ENCODE measurements around the gene P2RY6.

Gene P2RY6

DNA sequence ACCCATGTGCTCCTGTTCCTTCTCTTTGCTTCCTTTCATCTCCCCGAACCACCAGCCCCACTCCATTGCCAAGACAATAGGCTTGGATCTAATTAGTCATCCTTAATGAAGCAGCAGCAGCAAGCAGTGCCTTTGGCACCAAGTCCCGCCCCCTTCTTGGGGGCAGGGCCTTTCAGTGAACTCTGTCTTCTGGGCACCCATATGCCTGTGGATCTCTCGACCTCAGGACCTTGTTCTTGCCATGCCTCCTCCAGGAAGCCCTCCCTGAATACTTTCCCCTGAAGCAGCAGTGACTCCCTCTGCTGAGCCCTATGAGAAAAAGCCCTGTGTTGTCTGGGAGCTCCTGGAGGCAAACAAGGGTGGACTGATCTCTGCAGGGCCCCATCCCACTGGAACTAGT, 68.0 kb downstream of the P2RY6 start:
- no peak for DNase-seq

DNA sequence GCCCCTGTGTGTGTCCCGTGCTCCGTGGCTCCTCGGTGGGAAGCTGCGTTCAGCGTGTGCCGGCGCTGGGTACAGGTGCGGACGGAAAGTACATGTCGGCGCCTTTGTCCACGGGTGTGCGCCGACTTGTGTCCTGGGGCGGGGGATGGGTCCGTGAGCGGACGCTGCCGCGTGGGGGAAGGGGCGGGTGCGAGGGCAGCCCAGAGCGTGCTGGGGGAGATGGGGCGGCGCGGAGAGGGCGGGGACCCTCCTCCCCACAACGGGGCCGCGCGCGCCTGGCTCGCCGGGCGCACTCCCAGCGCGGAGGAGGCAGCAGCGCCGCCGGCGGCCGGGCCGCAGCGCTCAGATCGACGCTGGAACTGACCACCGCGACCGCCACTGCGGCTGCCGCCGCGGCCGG, 70.5 kb downstream of the P2RY6 start:
- DNase-seq = no peak

DNA sequence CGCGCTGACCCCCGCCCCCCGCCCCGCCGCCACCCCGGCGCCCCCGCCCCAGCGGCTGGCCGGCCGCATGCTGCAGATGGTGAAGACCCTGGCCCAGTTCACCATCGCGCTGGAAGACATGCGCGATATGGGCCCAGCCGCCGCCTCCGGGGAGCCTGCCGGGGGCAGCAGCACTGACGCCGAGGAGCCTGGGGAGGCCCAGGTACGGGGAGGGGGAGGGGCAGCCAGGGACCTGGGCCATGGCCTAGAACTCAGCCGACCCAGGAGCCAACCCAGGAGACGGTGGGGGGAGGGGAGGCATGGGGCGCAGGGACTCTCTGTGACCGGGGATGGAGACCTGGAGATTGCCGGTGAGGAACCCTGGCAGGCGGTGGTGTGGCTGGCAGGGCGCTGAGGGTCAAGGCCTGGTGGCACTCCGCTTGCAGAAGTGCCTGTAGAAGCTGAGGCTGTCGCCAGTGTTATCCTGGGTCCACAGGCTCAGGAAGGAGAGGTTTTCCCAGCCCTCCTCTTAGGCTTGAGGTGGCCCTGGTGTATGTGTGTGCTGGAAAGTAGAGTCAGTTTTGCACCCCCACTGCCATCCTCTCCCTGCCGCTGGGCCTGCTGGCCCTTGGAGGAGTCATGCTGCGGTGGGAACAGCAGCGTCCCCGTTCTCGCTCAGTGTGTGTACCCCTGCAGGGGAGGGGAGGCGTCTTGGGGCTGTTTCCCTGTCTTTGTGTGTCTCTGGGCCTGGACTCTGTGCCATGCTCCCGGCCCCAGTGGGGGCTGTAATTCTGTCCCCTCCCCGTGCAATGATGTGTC, 71.1 kb downstream of the P2RY6 start:
- DNase-seq = no peak

DNA sequence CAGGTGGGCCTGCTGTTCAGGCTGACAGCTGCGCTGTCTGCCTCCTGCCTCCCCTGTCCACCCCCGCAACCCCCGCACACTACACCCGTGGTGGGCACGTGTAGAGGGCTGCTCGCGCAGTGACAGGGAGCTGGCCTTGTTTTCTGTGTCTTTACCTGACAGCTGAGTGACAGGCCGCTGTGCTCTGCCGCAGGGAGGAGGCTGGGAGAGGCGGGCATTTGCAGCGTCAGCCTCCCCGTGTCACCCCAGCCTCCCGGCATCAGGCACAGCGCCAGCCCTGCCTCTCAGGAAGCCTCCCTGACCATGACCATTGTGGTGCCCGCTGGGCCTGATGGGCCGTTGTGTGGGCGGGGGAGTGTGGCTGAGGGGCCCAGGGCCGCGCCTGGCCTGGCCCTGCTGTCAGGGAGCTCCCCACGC, 72.1 kb downstream of the P2RY6 start:
- DNase-seq = no peak

DNA sequence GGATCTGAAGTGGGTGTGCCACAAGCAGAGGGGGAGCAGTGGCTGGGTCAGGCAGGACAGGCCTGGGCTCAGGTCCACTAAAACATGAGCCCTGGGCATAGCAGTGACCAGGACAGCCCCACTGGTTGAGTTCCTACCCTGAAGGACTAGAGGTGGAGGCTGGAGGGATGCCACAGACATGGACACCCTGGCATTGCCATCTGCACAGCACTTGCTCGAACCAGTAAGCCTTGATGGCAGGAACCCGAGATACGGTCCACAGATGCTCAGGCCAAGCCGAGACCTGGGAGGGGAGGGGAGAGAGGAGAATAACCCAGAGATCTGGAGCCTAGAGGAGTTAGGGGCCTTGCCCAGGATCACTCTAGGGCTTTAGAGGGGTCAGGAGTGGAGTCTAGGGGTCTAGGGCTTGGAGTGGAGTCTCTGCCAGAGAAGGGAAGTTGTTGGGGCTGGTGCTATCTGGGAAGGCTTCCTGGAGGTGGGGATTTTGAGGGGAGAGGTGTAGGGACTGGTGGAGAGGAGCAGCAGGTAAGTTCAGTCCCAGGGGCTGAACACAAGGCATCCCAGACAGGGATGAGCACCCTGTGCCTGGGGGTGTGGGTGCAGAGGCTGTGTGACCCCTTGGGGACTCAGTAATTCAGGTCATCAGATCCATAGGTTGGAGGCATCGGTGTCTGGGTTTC, 73.5 kb downstream of the P2RY6 start:
- no peak for DNase-seq

DNA sequence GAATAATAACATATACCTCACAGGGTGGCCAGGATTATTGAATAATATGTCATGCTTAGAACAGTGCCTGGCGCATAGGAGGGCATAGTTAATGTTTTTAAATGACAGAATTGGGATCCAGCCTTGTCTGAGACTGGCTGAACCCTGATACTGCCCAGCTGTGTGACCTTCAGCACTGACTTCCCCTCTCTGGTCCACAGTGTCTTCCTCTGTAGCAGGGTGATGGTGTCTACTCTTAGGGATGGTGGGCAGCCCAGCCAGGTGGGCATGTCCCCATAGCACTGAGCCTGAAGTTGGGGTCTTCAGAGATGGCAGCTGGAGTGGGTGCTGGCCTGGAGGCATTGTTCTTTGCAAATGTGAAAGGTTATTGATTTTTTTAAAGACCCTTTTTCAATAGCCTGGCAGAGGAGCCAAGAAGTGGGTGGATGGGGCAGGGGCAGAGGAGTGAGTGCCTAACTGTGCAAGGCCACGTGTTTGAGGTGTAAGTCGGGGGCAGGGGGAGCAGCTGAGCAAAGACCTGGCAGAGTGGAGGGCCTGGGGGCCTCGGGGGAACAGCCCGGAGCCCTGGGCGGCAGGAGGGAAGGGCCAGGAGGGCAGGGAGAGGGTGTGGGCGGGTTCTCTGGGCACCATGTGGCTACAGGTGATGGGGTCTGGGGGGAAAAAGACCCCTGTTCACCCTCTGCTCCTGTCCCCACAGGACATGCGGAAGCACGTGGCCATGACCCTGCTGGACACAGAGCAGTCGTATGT, 74.2 kb downstream of the P2RY6 start:
- no peak for DNase-seq

DNA sequence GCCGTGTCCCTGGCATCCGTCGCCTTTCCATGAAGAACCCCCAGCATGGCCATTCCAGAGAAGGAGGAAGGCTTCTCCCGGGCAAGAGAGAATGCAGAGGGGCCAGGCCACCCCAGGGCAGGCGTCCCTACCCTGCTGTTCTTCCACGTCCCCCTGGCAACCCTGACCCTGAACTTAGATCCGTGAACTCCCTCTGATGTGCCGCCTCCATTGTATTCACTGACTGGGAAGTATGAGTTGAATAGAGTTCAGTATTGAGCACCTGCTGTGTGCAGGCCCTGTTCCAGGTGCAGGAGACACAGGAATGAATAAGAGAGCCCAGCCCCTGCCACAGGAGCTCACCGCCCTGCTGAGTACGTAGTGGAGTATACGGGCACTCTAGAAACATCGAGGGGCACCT, 74.9 kb downstream of the P2RY6 start:
- DNase-seq = no peak

Measured in activated CD4-positive, CD25-positive, alpha-beta regulatory T cell treated with anti-CD3 and anti-CD28 coated beads, Interleukin-2, amount 50 U/mL, for 72 hours (primary cell).